H1 (cell line): ENCODE results near the gene SS18L1. TPM values are rescaled to one million over a fixed set of nuclear protein-coding genes. Genes with fewer than 3 reads are reported as not detected.
A peak's percentile ranks its signal among the peaks of the same experiment; 100 is the strongest.

Experiments used
- CTBP2 ChIP-seq: IDR thresholded peaks from 2 replicates; pipeline ENCODE4 v1.7.0; 2011; ENCODE audit warnings: borderline replicate concordance, mild to moderate bottlenecking, moderate library complexity, mixed read lengths, low read length; ENCODE audit not compliant: insufficient read depth, insufficient read length
- EGR1 ChIP-seq: IDR thresholded peaks from 2 replicates; pipeline ENCODE4 v1.6.1; 2011; ENCODE audit warnings: low read depth, low read length, borderline replicate concordance
- JUND ChIP-seq: IDR thresholded peaks from 2 replicates; pipeline ENCODE4 v1.6.1; 2011; ENCODE audit warnings: mild to moderate bottlenecking, improper control_type of control experiment, low read length
- POLR2A ChIP-seq, 2 experiments: IDR thresholded peaks; 1 replicate in 1 of 2; 2 replicates in 1 of 2; pipeline ENCODE4 v1.6.1; 2011; ENCODE audit warnings: low read depth in 2 of 2, low read length in 2 of 2, mild to moderate bottlenecking in 2 of 2; ENCODE audit errors: control extremely low read depth in 1 of 2
- RAD21 ChIP-seq, 2 experiments: IDR thresholded peaks in 1 of 2; conservative IDR thresholded peaks in 1 of 2; 2 replicates each; pipeline ENCODE4 v1.6.1; 2011; ENCODE audit warnings: low read depth in 2 of 2, low read length in 2 of 2, improper control_type of control experiment in 1 of 2, inconsistent platforms in 1 of 2, mild to moderate bottlenecking in 1 of 2, moderate library complexity in 1 of 2
- SIN3A ChIP-seq, 2 experiments: IDR thresholded peaks in 1 of 2; conservative IDR thresholded peaks in 1 of 2; 2 replicates each; pipeline ENCODE4 v1.6.1; 2011 to 2012; ENCODE audit warnings: low read length in 2 of 2, improper control_type of control experiment in 1 of 2, low read depth in 1 of 2, mild to moderate bottlenecking in 1 of 2
- TAF7 ChIP-seq: optimal IDR thresholded peaks from 2 replicates; pipeline ENCODE3; 2011; ENCODE audit warnings: low read depth, mild to moderate bottlenecking, inconsistent platforms, low read length, moderate library complexity, borderline replicate concordance
- polyA plus RNA-seq, 7 experiments: library from polyadenylated mRNA; depleted of rRNA in 3 of 7; stranded (reverse) in 5 of 7; unstranded in 2 of 7; fragments of >200 nt in 5 of 7; fragments of 200-250 nt in 2 of 7; gene quantifications; 1 replicate in 5 of 7; 2 replicates in 1 of 7; 4 replicates in 1 of 7; pipeline versions ENCODE4 v1.2.1 to v1.2.3, GENCODE V29; 2011 to 2013; ENCODE audit warnings: missing spikeins in 2 of 7, mixed read lengths in 2 of 7
- total RNA-seq: library from RNA; stranded (reverse); fragmentation: NEBNext Ultra II Directional; extraction: Animal tissue kit (Norgen Biotek cat#: 25700); gene quantifications from 2 replicates; pipeline ENCODE4 v1.2.1, GENCODE V29; 2021
- TF ChIP-seq, protein P1 (sequence below): IDR thresholded peaks from 2 replicates; pipeline ENCODE4 v1.6.1; 2012; ENCODE audit warnings: inconsistent platforms

SS18L1 gene
- total and polyA plus RNA-seq, 2 of the 8 experiments (the other 6 are each of a cell fraction or from before 2014, with no cell fraction given) = 28.4 to 29.7 TPM

DNA sequence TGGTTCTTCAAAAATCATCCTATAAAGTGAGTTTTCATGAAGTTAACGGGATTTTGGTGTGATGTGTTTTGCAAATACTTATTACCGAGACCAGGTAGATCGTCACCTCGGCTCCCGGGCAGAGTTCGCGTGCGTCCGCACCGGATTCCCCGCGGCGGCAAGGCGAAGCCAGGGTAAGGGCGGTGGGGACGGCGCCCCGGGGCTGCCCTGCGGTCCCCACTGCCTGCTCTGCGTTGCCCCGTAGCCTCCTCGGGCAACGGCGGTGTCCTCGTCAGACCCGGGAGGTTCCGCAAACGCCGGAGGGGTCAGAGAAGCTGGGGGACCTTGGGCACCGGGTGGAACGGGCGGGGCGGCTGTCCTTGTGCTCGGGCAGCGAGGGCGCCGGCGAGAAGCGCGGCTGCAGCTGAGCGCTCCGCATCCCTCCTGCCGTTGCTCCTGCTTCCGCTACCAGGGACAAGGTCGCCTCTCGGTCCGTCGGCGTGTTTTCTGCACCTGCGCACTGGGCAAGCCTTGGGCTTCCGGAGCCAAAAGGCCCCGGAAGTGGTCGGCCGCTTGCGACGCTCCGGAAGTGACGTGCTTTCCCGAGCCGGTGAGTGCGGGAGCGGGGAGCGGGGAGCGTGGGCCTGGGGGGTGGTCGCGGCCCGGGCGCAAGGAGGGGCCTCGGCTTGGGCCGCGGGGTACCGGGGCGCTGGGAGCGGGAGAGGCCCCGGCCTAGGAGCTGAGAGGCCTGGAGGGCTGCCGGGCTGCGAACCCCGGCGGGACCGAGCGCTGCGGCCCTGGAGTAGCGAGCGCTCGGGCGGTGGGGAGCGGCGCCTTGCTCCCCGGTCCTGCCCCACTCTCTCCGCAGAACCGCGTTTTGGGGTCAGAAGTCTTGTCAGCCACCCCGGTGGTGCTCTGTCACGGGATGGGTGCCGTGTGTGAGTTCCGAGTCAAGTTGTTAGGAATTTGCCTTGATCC lies 39.2 kb downstream of the SS18L1 start, which contains the start of gene MTG2 (continued):
- TF ChIP-seq, protein P1, sequence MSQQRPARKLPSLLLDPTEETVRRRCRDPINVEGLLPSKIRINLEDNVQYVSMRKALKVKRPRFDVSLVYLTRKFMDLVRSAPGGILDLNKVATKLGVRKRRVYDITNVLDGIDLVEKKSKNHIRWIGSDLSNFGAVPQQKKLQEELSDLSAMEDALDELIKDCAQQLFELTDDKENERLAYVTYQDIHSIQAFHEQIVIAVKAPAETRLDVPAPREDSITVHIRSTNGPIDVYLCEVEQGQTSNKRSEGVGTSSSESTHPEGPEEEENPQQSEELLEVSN = peak; percentile 54; the same call in 1 of the 2 replicates
- TF ChIP-seq JUND (peak; percentile 23; the same call in 1 of the 2 replicates), CTBP2 (no peak), POLR2A (IDR thresholded peaks at IDR 0.05; ENCODE audit: control extremely low read depth in 1 of 2, low read depth in 2 of 2, low read length in 2 of 2) (peak; percentile 70 to 87), TAF7 (peak; percentile 60), RAD21 (IDR thresholded peaks at IDR 0.05 in 1 of 2, conservative IDR thresholded peaks at IDR 0.05 in 1 of 2; ENCODE audit: low read depth in 2 of 2, low read length in 2 of 2) (0 out of 4 replicates have a peak, but pooled peaks of 1 of the 2 experiments have one; percentile 10), SIN3A (conservative IDR thresholded peaks at IDR 0.05 in 1 of 2, IDR thresholded peaks at IDR 0.05 in 1 of 2; ENCODE audit: low read depth in 1 of 2, low read length in 2 of 2) (peak in 1 of 2 experiments; percentile 18; a peak in 2 of 4 replicates), EGR1 (peak; percentile 50; the same call in 1 of the 2 replicates)
